MM.1S (cell line): Measurements from ENCODE around the gene CC2D2A.

ENCODE experiments used
- DNase-seq: peaks from one replicate; pipeline ENCODE4 v3.0.0-alpha.2; 2015
- H2AFZ ChIP-seq: fragments of 300-600 bp; sonication (generic); 2 replicates; pipeline ENCODE4 v1.6.0; 2016; ENCODE audit warnings: antibody characterized with exemption, low read length
- H3F3A ChIP-seq: fragments of 300-600 bp; sonication (generic); 2 replicates; pipeline ENCODE4 v1.6.1; 2016; ENCODE audit warnings: mild to moderate bottlenecking, antibody characterized with exemption, low read length, moderate library complexity, mixed read lengths; ENCODE audit not compliant: insufficient read depth
- H3K27ac ChIP-seq: fragments of 300-600 bp; sonication (generic); 2 replicates; pipeline ENCODE4 v1.5.1; 2016; ENCODE audit warnings: mild to moderate bottlenecking, low read length
- H3K27me3 ChIP-seq: fragments of 300-600 bp; sonication (generic); replicated peaks from 2 replicates; pipeline ENCODE4 v1.6.0; 2016; ENCODE audit warnings: low read length; ENCODE audit not compliant: insufficient read depth
- H3K36me3 ChIP-seq: fragments of 300-600 bp; sonication (generic); replicated peaks from 2 replicates; pipeline ENCODE4 v1.6.1; 2016; ENCODE audit warnings: mild to moderate bottlenecking, low read length, mixed read lengths; ENCODE audit not compliant: insufficient read depth
- H3K4me1 ChIP-seq: fragments of 300-600 bp; sonication (generic); 2 replicates; pipeline ENCODE4 v1.6.1; 2016; ENCODE audit warnings: low read length, mixed read lengths
- H3K4me2 ChIP-seq: fragments of 300-600 bp; sonication (generic); 2 replicates; pipeline ENCODE4 v1.6.0; 2016; ENCODE audit warnings: low read depth, low read length
- H3K4me3 ChIP-seq: fragments of 300-600 bp; sonication (generic); 2 replicates; pipeline ENCODE4 v1.5.1; 2016; ENCODE audit warnings: low read length, mixed read lengths
- H3K79me2 ChIP-seq: fragments of 300-600 bp; sonication (generic); 2 replicates; pipeline ENCODE4 v1.6.1; 2016; ENCODE audit warnings: mixed run types, low read length, mixed read lengths
- H3K9ac ChIP-seq: fragments of 300-600 bp; sonication (generic); 2 replicates; pipeline ENCODE4 v1.6.1; 2016; ENCODE audit warnings: low read length, mixed read lengths
- H3K9me2 ChIP-seq: fragments of 300-600 bp; sonication (generic); replicated peaks from 2 replicates; pipeline ENCODE4 v1.6.1; 2016; ENCODE audit warnings: mild to moderate bottlenecking, low read length, mixed read lengths; ENCODE audit not compliant: insufficient read depth
- H3K9me3 ChIP-seq: fragments of 300-600 bp; sonication (generic); replicated peaks from 2 replicates; pipeline ENCODE4 v1.6.1; 2016; ENCODE audit warnings: mild to moderate bottlenecking, low read length, mixed read lengths; ENCODE audit not compliant: insufficient read depth
- H4K20me1 ChIP-seq: fragments of 300-600 bp; sonication (generic); 2 replicates; pipeline ENCODE4 v1.6.1; 2016; ENCODE audit warnings: mild to moderate bottlenecking, low read length, moderate library complexity, mixed read lengths; ENCODE audit not compliant: insufficient read depth
- CTCF ChIP-seq: fragments of 300-600 bp; sonication (generic); IDR thresholded peaks from 2 replicates; pipeline ENCODE4 v1.5.1; 2016; ENCODE audit warnings: antibody characterized with exemption, low read length, mixed read lengths
- EZH2 ChIP-seq: fragments of 300-600 bp; sonication (generic); optimal IDR thresholded peaks from 2 replicates; pipeline ENCODE3; 2017; ENCODE audit warnings: low read depth, mild to moderate bottlenecking, antibody characterized with exemption, low read length, mixed read lengths
- EZH2phosphoT487 ChIP-seq: fragments of 300-600 bp; sonication (generic); IDR thresholded peaks from 2 replicates; pipeline ENCODE4 v1.6.1; 2018; ENCODE audit warnings: antibody characterized with exemption, low read length

Gene CC2D2A

GRCh38 chr4:15543537-15544247 lies 74.0 kb downstream of the CC2D2A start:
- Histone ChIP-seq H3K9me3 (no peaks in the 10 kb centered on the region), H3K27me3 (no peaks in the 10 kb centered on the region), H3F3A (no peaks in the 10 kb centered on the region), H3K79me2 (no peaks in the 10 kb centered on the region), H3K36me3 (no peaks in the 10 kb centered on the region), H3K27ac (no peak overlapping the region), H3K9ac (no peak overlapping the region), H3K4me2 (no peak overlapping the region), H3K4me1 (no peaks in the 10 kb centered on the region; the same call in 1 of the 2 replicates), H4K20me1 (no peaks in the 10 kb centered on the region), H3K4me3 (no peak overlapping the region), H2AFZ (no peak overlapping the region), H3K9me2 (no peaks in the 10 kb centered on the region)
- DNase-seq: no peak
- TF ChIP-seq EZH2: no peak

- Histone ChIP-seq H3K4me2 (no peak overlapping the region), H3K27ac (no peak overlapping the region), H4K20me1 (no peaks in the 10 kb centered on the region), H2AFZ (no peak overlapping the region), H3F3A (no peaks in the 10 kb centered on the region), H3K36me3 (no peaks in the 10 kb centered on the region), H3K9me2 (no peaks in the 10 kb centered on the region), H3K79me2 (no peaks in the 10 kb centered on the region), H3K9ac (no peak overlapping the region), H3K4me3 (no peak overlapping the region), H3K4me1 (no peaks in the 10 kb centered on the region; the same call in 1 of the 2 replicates), H3K27me3 (no peaks in the 10 kb centered on the region), H3K9me3 (no peaks in the 10 kb centered on the region)
- DNase-seq: no peak
- TF ChIP-seq EZH2phosphoT487: no peak
- no peak for TF ChIP-seq EZH2
Observed at GRCh38 chr4:15544248-15544729, 74.6 kb downstream of the CC2D2A start.

- H2AFZ ChIP-seq: no peak overlapping the region
- no peak overlapping the region for H3K27ac ChIP-seq
Observed at GRCh38 chr4:15545371-15545770, 75.7 kb downstream of the CC2D2A start.

GRCh38 chr4:15547392-15547791 lies 77.7 kb downstream of the CC2D2A start:
- DNase-seq: peak; percentile 65
- Histone ChIP-seq H3K9me3 (no peaks in the 10 kb centered on the region), H3K4me1 (no peaks in the 10 kb centered on the region; the same call in 1 of the 2 replicates), H3K9ac (no peak overlapping the region), H3F3A (no peaks in the 10 kb centered on the region), H3K4me3 (peak overlapping the region; percentile 33; the same call in 1 of the 2 replicates), H3K9me2 (no peaks in the 10 kb centered on the region), H3K4me2 (peak overlapping the region; percentile 42), H3K79me2 (no peaks in the 10 kb centered on the region), H3K27me3 (no peaks in the 10 kb centered on the region), H4K20me1 (no peaks in the 10 kb centered on the region), H3K36me3 (no peaks in the 10 kb centered on the region), H2AFZ (peak overlapping the region; percentile 38; the same call in 1 of the 2 replicates), H3K27ac (no peak overlapping the region)
- TF ChIP-seq EZH2phosphoT487 (no peak), EZH2 (no peak), CTCF (no peak)

More at GRCh38 chr4:15545371-15545770, 75.7 kb downstream of the CC2D2A start:
- no peaks in the 10 kb centered on the region for H3K36me3 ChIP-seq
- H3K4me2 ChIP-seq: no peak overlapping the region
- no peaks in the 10 kb centered on the region for H3K9me2 ChIP-seq
- no peaks in the 10 kb centered on the region; the same call in 1 of the 2 replicates for H3K4me1 ChIP-seq
- H3K4me3 ChIP-seq: no peak overlapping the region
- DNase-seq: no peak
- no peaks in the 10 kb centered on the region for H3F3A ChIP-seq
- H3K9me3 ChIP-seq: no peaks in the 10 kb centered on the region
- H3K79me2 ChIP-seq: no peaks in the 10 kb centered on the region
- H3K9ac ChIP-seq: no peak overlapping the region
- H4K20me1 ChIP-seq: no peaks in the 10 kb centered on the region
- TF ChIP-seq EZH2phosphoT487 (no peak), EZH2 (no peak)
- no peaks in the 10 kb centered on the region for H3K27me3 ChIP-seq
